ENCODE results near the gene SLC37A1.
A peak's percentile ranks its signal among the peaks of the same experiment; 100 is the strongest.

The SLC37A1 gene

GRCh38 chr21:42514883-42515228 lies 1.2 kb downstream of the SLC37A1 start:
- Histone ChIP-seq H3K4me3 (peak overlapping the region; percentile 88), H3K27ac (peak overlapping the region; percentile 77 to 80)
- TF ChIP-seq CTCF (IDR thresholded peaks at IDR 0.05), result no peak
- DNase-seq (ENCODE audit: low spot score), result no peak

- Histone ChIP-seq H3K27ac (no peak overlapping the region), H3K4me3 (no peak overlapping the region)
- TF ChIP-seq CTCF (IDR thresholded peaks at IDR 0.05), result no peak
- DNase-seq (ENCODE audit: low spot score), result peak; percentile 52
Measured at GRCh38 chr21:42515708-42516502, 2.3 kb downstream of the SLC37A1 start.

- no peak for TF ChIP-seq CTCF (IDR thresholded peaks at IDR 0.05)
- peak overlapping the region in 1 of 2 donors; percentile 20 for H3K27ac ChIP-seq
- H3K4me3 ChIP-seq, result no peak overlapping the region
- DNase-seq (ENCODE audit: low spot score), result peak; percentile 74
Measured at GRCh38 chr21:42518215-42518614, 4.6 kb downstream of the SLC37A1 start.

- Histone ChIP-seq H3K27ac (peak overlapping the region in 1 of 2 donors; percentile 20), H3K4me3 (no peak overlapping the region)
- no peak for DNase-seq (ENCODE audit: low spot score)
- TF ChIP-seq CTCF (IDR thresholded peaks at IDR 0.05), result no peak
Measured at GRCh38 chr21:42518626-42519025, 5.0 kb downstream of the SLC37A1 start.

GRCh38 chr21:42520628-42521253 lies 7.1 kb downstream of the SLC37A1 start:
- TF ChIP-seq CTCF (IDR thresholded peaks at IDR 0.05), result no peak
- Histone ChIP-seq H3K27ac (no peak overlapping the region), H3K4me3 (no peak overlapping the region)
- DNase-seq (ENCODE audit: low spot score), result peak; percentile 26

- no peak for TF ChIP-seq CTCF (IDR thresholded peaks at IDR 0.05)
- Histone ChIP-seq H3K27ac (no peak overlapping the region), H3K4me3 (no peak overlapping the region)
- peak; percentile 21 for DNase-seq (ENCODE audit: low spot score)
Measured at GRCh38 chr21:42521384-42521783, 7.7 kb downstream of the SLC37A1 start.

GRCh38 chr21:42521805-42522204 lies 8.2 kb downstream of the SLC37A1 start:
- TF ChIP-seq CTCF (IDR thresholded peaks at IDR 0.05), result no peak
- no peak overlapping the region for H3K4me3 ChIP-seq

More at GRCh38 chr21:42521805-42522204, 8.2 kb downstream of the SLC37A1 start:
- peak; percentile 50 for DNase-seq (ENCODE audit: low spot score)
- no peak overlapping the region for H3K27ac ChIP-seq

All from coronary artery (tissue), 2 donors.